AG09309 (cell line): ENCODE results near the gene SPIRE2.

Experiments used
- DNase-seq: peaks from one replicate; pipeline ENCODE4 v3.0.0-alpha.2; 2010; ENCODE audit warnings: low read depth
- H3K4me3 ChIP-seq: 2 replicates; pipeline ENCODE4 v1.5.1; 2011; ENCODE audit warnings: mild to moderate bottlenecking, low read depth, low read length, moderate library complexity; ENCODE audit not compliant: control insufficient read depth
- TF ChIP-seq, protein P1 (sequence below): IDR thresholded peaks from 2 replicates; pipeline ENCODE4 v1.5.1; 2011; ENCODE audit warnings: mild to moderate bottlenecking, low read depth, low read length, inconsistent platforms; ENCODE audit not compliant: insufficient read depth, control insufficient read depth; ENCODE audit errors: missing control alignments

Gene SPIRE2

DNA sequence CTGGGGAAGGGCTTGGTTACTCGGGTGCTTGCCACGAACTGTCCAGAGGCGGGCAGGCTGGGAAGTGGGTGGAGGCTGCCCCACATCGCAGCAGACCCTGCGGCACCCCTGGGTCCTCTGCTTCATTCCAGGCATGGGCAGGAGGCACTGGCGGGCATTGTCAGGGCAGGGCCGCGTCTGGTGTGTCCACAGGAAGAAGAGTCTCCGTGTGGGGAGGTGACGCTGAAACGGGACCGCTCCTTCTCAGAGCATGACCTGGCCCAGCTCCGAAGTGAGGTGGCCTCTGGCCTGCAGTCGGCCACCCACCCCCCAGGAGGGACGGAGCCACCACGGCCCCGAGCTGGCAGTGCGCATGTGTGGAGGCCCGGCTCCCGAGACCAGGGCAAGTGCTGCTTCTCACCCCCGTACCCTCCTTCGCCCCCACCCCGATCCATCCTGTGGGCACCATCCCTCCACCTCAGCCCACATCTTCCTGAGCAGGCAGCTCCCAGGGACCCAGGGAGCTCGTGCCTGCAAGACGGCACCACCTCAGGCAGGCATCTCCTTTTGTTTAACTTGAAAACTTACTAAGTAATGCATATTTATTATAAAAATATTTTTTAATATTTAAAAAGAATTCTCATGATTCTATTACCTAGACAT, 30.8 kb downstream of the SPIRE2 start:
- TF ChIP-seq, protein P1, sequence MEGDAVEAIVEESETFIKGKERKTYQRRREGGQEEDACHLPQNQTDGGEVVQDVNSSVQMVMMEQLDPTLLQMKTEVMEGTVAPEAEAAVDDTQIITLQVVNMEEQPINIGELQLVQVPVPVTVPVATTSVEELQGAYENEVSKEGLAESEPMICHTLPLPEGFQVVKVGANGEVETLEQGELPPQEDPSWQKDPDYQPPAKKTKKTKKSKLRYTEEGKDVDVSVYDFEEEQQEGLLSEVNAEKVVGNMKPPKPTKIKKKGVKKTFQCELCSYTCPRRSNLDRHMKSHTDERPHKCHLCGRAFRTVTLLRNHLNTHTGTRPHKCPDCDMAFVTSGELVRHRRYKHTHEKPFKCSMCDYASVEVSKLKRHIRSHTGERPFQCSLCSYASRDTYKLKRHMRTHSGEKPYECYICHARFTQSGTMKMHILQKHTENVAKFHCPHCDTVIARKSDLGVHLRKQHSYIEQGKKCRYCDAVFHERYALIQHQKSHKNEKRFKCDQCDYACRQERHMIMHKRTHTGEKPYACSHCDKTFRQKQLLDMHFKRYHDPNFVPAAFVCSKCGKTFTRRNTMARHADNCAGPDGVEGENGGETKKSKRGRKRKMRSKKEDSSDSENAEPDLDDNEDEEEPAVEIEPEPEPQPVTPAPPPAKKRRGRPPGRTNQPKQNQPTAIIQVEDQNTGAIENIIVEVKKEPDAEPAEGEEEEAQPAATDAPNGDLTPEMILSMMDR = no peak
- no peak for DNase-seq
- no peak overlapping the region for H3K4me3 ChIP-seq

DNA sequence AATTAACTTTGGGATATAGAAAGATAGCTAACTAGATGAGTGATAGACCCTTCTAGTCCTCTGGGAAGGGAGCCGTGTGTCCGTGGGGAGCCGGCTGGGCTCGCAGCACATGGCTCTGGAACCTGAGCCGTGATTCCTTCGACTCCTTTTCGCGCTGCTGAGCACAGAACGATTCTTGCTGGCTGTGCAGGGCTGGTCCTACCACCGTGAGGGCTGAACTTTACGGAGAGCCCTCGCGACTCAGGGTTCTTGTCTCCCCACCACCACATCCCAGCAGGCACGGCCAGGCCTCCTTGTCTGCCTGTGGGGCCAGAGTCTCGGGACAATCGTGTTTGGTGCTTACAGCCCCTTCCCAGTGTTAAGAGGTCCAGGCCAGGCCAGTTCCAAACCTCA, 31.3 kb downstream of the SPIRE2 start:
- TF ChIP-seq, protein P1 = no peak
- no peak overlapping the region for H3K4me3 ChIP-seq

DNA sequence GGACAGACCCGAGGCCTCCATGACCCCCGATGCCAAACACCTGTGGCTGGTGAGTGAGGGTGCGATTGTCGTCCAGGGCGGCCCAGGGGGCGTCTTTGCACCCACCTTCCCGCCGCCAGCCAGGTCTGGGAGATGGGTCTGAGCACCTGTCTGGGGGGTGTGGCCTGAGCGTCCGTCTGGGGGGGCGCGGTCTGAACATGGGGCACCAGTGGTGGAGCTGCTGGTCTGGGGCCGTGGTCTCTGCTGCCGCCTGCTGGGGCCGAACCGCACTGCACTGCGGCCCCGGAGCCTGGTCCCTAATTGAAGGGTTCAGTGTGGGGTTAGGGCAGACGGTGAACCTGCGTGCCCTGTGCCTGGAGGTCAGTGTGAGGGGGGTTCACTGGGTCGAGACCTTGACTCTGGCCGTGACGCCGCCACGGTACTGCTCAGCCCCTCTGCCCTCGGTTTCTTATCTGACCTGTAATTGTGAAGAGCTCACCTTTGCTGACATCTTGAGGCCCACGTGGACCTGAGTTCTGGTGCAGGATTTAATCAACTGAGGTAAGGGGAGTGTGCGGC, 32.6 kb downstream of the SPIRE2 start:
- H3K4me3 ChIP-seq = no peak overlapping the region
- TF ChIP-seq, protein P1 = peak; percentile 99
- no peak for DNase-seq

More for the DNA sequence above, 31.3 kb downstream of the SPIRE2 start:
- DNase-seq = no peak

DNA sequence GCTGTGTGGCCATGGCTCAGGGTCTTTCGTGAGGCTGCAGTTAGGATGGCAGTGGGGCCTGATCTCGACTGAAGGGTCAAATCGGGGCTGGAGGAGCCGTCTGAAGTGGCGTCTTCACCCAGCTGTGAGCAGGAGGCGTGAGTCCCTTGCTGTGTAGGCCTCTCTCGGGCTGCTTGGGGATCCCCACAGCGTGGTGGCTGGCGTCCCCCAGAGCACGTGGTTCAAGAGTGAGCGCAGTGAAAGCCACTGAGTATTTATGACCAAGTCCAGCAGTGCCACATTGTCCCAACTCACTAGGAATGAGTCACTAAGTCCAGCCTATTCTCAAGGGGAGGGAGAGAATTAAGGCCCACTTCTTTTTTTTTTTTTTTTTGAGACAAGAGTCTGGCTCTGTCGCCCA, 33.4 kb downstream of the SPIRE2 start:
- DNase-seq = no peak
- TF ChIP-seq, protein P1 = no peak
- H3K4me3 ChIP-seq = no peak overlapping the region

DNA sequence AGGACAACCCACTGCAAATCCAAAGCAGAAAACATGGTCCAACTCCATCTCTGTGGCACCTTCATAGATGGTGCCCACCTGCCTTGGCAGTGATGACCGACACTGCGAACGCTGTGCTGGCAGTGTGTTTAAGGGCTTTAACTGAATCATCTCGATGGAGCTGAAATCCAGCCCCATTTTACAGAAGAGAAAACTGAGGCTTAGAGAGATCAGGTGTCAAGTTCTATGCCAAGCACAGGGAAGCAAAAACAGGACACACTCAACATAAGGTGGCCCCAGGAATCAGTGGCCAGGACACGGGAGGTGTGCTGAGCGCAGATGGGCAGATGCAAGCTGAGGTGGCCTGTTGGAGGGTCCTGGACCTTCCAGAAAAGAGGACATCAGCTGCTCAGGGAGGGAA, 34.5 kb downstream of the SPIRE2 start:
- H3K4me3 ChIP-seq = no peak overlapping the region
- DNase-seq = no peak
- TF ChIP-seq, protein P1 = no peak

DNA sequence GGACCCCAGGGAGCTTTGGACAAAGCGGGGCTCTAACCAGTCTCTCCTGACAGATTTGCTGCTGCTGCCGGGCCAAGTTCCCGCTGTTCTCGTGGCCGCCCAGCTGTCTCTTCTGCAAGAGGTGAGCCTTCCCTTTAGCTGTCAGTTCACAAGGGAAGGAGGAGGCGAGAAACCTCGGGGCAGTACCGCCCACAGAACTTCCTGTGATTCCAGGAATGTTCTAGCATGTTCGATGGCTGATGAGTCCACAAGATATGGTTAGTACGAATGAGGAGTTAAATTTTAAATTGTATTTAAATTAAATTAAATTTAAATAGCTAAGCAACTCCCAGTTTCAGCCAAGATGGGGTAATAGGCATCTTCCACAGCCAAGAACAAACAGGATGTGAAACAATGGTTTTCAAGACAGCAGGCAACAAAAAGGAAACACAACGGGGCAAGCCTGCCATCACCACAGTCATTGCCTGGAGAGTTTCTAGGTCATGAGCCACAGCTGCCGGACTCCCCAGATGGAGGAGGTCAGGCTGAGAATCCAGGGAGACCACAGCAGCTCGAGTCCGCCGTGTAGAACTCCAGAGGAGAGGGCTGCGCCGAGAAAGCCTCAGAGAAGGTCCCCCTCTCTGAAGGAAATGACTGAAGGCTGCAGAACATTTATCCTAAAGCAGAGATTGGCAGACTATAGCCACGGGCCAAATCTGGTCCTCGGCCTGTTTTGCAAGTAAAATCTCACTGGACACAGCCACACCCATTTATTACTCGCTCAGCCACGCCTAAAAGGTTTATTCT, 35.7 kb downstream of the SPIRE2 start:
- TF ChIP-seq, protein P1 = no peak
- no peak overlapping the region for H3K4me3 ChIP-seq
- no peak for DNase-seq

DNA sequence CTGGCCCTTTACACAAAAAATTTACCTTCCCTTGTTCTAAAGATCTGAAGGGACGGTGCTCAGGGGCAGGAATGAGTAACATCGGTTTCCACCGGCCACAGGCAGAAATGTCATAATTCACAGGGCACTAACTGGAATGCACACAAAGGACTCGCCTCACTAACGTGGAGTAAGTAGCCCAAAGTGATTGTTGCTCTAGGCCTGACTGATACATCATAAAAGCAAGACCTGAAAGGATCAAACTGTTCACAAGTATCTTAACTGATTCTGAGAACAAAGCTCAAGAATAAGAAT, 36.2 kb downstream of the SPIRE2 start:
- TF ChIP-seq, protein P1 = no peak
- H3K4me3 ChIP-seq = no peak overlapping the region
- DNase-seq = no peak
